GM21576 (cell line): ENCODE data around the gene SH3RF1.
"Not testable (repeated sequence)": the region's sequence is repeated elsewhere in the genome, so short reads cannot be mapped to it uniquely, and the experiment has no call there.

Experiments used
- ATAC-seq: cut with Tn5 transposase; IDR thresholded peaks from one replicate; pipeline ENCODE4 v1.9.1; 2021; ENCODE audit warnings: mild to moderate bottlenecking, moderate library complexity; ENCODE audit not compliant: unreplicated experiment

Gene SH3RF1

GRCh38 chr4:169202878-169203277 lies 67.9 kb downstream of the SH3RF1 start:
- ATAC-seq = no peak

- no peak for ATAC-seq
Measured at GRCh38 chr4:169202145-169202699, 68.5 kb downstream of the SH3RF1 start.

GRCh38 chr4:169201222-169202144 lies 69.3 kb downstream of the SH3RF1 start:
- ATAC-seq = no peak

- ATAC-seq = no peak
Measured at GRCh38 chr4:169200361-169201030, 70.3 kb downstream of the SH3RF1 start.

GRCh38 chr4:169199184-169199583 lies 71.6 kb downstream of the SH3RF1 start:
- ATAC-seq = no peak

GRCh38 chr4:169198167-169198566 lies 72.6 kb downstream of the SH3RF1 start:
- ATAC-seq = no peak

- not testable (repeated sequence) for ATAC-seq
Measured at GRCh38 chr4:169197206-169197605, 73.5 kb downstream of the SH3RF1 start.

GRCh38 chr4:169195032-169195431 lies 75.7 kb downstream of the SH3RF1 start:
- ATAC-seq = no peak

- not testable (repeated sequence) for ATAC-seq
Measured at GRCh38 chr4:169189968-169190367, 80.8 kb downstream of the SH3RF1 start.

- ATAC-seq = peak; percentile 88
Measured at GRCh38 chr4:169189372-169189771, 81.4 kb downstream of the SH3RF1 start.

- no peak for ATAC-seq
Measured at GRCh38 chr4:169188204-169188603, 82.6 kb downstream of the SH3RF1 start.

- ATAC-seq = no peak
Measured at GRCh38 chr4:169185133-169185956, 85.4 kb downstream of the SH3RF1 start.

- ATAC-seq = no peak
Measured at GRCh38 chr4:169184686-169185085, 86.1 kb downstream of the SH3RF1 start.

GRCh38 chr4:169184236-169184635 lies 86.5 kb downstream of the SH3RF1 start:
- no peak for ATAC-seq

- no peak for ATAC-seq
Measured at GRCh38 chr4:169183581-169183980, 87.2 kb downstream of the SH3RF1 start.

GRCh38 chr4:169179609-169180521 lies 90.9 kb downstream of the SH3RF1 start:
- no peak for ATAC-seq

GRCh38 chr4:169178092-169178491 lies 92.7 kb downstream of the SH3RF1 start:
- not testable (repeated sequence) for ATAC-seq

- no peak for ATAC-seq
Measured at GRCh38 chr4:169175476-169175875, 95.3 kb downstream of the SH3RF1 start.

GRCh38 chr4:169175035-169175434 lies 95.7 kb downstream of the SH3RF1 start:
- ATAC-seq = no peak

- no peak for ATAC-seq
Measured at GRCh38 chr4:169174247-169174646, 96.5 kb downstream of the SH3RF1 start.
